Neural progenitor cell (in vitro differentiated cells): Measurements from ENCODE around the gene PDE5A.

Source experiments
- CTCF ChIP-seq: fragments of 200-600 bp; sonication (generic); IDR thresholded peaks from 2 replicates; pipeline ENCODE4 v1.5.1; 2017; ENCODE audit warnings: antibody characterized with exemption, mild to moderate bottlenecking
- EZH2 ChIP-seq: fragments of 200-600 bp; sonication (generic); IDR thresholded peaks from 2 replicates; pipeline ENCODE4 v1.6.1; 2017; ENCODE audit warnings: antibody characterized with exemption, mild to moderate bottlenecking, moderate library complexity

DNA sequence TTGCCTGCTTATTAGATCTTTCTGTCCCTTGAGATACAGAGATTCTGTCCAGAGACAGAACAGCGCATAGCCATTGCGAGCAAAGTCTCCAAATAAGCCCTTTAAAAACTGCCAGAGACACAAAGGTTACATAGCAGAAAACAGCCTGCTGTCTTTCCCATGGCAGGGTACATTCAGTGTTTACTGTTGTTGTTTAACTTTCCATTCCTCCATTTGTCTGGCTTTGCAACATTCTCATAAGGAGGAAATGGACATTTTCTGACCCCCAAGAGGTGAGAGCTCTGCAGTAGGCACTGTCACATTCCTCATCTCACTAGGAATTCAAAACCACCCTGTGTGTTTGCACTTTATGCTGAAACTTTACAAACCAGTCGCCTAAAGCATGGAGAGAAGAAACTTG is 48.3 kb downstream of the PDE5A start:
- TF ChIP-seq CTCF = no peak
- no peak for TF ChIP-seq EZH2
